Endothelial cell (in vitro differentiated cells): Measurements from ENCODE around the gene CARD9. TPM values are rescaled to one million over a fixed set of nuclear protein-coding genes. Genes with fewer than 3 reads are reported as not detected.

Experiments
- DNase-seq: peaks from one replicate; pipeline ENCODE4 v3.0.0; 2021; ENCODE audit warnings: low spot score
- H3K27ac Mint-ChIP-seq: one replicate; pipeline ENCODE4 v1.8.0; 2021; ENCODE audit warnings: mixed read lengths, inconsistent platforms; ENCODE audit not compliant: unreplicated experiment
- H3K27me3 Mint-ChIP-seq: one replicate; pipeline ENCODE4 v1.8.0; 2021; ENCODE audit warnings: mild to moderate bottlenecking, moderate library complexity, mixed read lengths, inconsistent platforms; ENCODE audit not compliant: unreplicated experiment
- H3K36me3 Mint-ChIP-seq: one replicate; pipeline ENCODE4 v1.8.0; 2021; ENCODE audit warnings: mild to moderate bottlenecking, low read depth, mixed read lengths, inconsistent platforms; ENCODE audit not compliant: unreplicated experiment
- H3K4me1 Mint-ChIP-seq: one replicate; pipeline ENCODE4 v1.8.0; 2021; ENCODE audit warnings: mild to moderate bottlenecking, mixed read lengths, inconsistent platforms; ENCODE audit not compliant: unreplicated experiment
- H3K4me3 Mint-ChIP-seq: one replicate; pipeline ENCODE4 v1.8.0; 2021; ENCODE audit warnings: mild to moderate bottlenecking, mixed read lengths, inconsistent platforms; ENCODE audit not compliant: unreplicated experiment
- H3K9me3 Mint-ChIP-seq: one replicate; pipeline ENCODE4 v1.8.0; 2021; ENCODE audit warnings: mixed read lengths, inconsistent platforms; ENCODE audit not compliant: unreplicated experiment
- CTCF ChIP-seq: fragments of 200-600 bp; sonication (generic); IDR thresholded peaks from one replicate; pipeline ENCODE4 v1.5.0; 2021; ENCODE audit warnings: antibody characterized with exemption; ENCODE audit not compliant: unreplicated experiment
- total RNA-seq: library from RNA; stranded (reverse); fragmentation: NEBNext Ultra II Directional; extraction: Animal tissue kit (Norgen Biotek cat#: 25700); gene quantifications from one replicate; pipeline ENCODE4 v1.2.1, GENCODE V29; 2021; ENCODE audit not compliant: unreplicated experiment

The CARD9 gene
- total RNA-seq, 1 donor from 2014 or later = 0.41 TPM

- peaks cover 6% of the 10 kb centered on the region for H3K4me1 Mint-ChIP-seq
- no peaks in the 10 kb centered on the region for H3K36me3 Mint-ChIP-seq
- no peak for TF ChIP-seq CTCF
- H3K9me3 Mint-ChIP-seq = no peaks in the 10 kb centered on the region
- no peak overlapping the region for H3K27ac Mint-ChIP-seq
- no peak for DNase-seq
- H3K4me3 Mint-ChIP-seq = no peak overlapping the region
- H3K27me3 Mint-ChIP-seq = peaks cover 16% of the 10 kb centered on the region
These were observed 1.5 kb downstream of the CARD9 start for GRCh38 chr9:136372006-136372405.

- no peak for DNase-seq
- TF ChIP-seq CTCF = no peak
- Mint-ChIP-seq H3K36me3 (no peaks in the 10 kb centered on the region), H3K4me1 (peaks cover 6% of the 10 kb centered on the region), H3K27me3 (peaks cover 16% of the 10 kb centered on the region), H3K4me3 (no peak overlapping the region), H3K9me3 (no peaks in the 10 kb centered on the region), H3K27ac (no peak overlapping the region)
These were observed 2.0 kb downstream of the CARD9 start for GRCh38 chr9:136371533-136371880.

GRCh38 chr9:136370687-136371532 is 2.6 kb downstream of the CARD9 start:
- TF ChIP-seq CTCF = no peak
- Mint-ChIP-seq H3K36me3 (no peaks in the 10 kb centered on the region), H3K27me3 (peaks cover 16% of the 10 kb centered on the region), H3K4me3 (no peak overlapping the region), H3K27ac (no peak overlapping the region), H3K4me1 (peaks cover 6% of the 10 kb centered on the region), H3K9me3 (no peaks in the 10 kb centered on the region)
- no peak for DNase-seq

- Mint-ChIP-seq H3K27me3 (peaks cover 16% of the 10 kb centered on the region), H3K36me3 (no peaks in the 10 kb centered on the region), H3K27ac (no peak overlapping the region), H3K4me1 (peaks cover 6% of the 10 kb centered on the region), H3K4me3 (no peak overlapping the region), H3K9me3 (no peaks in the 10 kb centered on the region)
- no peak for DNase-seq
- no peak for TF ChIP-seq CTCF
These were observed 3.4 kb downstream of the CARD9 start for GRCh38 chr9:136370037-136370436.

GRCh38 chr9:136368190-136368589 is 5.3 kb downstream of the CARD9 start:
- Mint-ChIP-seq H3K27ac (no peak overlapping the region), H3K36me3 (no peaks in the 10 kb centered on the region), H3K4me3 (no peak overlapping the region), H3K9me3 (no peaks in the 10 kb centered on the region), H3K27me3 (peaks cover 12% of the 10 kb centered on the region), H3K4me1 (peaks cover 4% of the 10 kb centered on the region)
- DNase-seq = no peak
- TF ChIP-seq CTCF = no peak
